Hepatic stellate cell (primary cell): ENCODE measurements around the gene DPPA2.
"Not testable (repeated sequence)": the region's sequence is repeated elsewhere in the genome, so short reads cannot be mapped to it uniquely, and the experiment has no call there.

Experiments used
- DNase-seq: peaks from one replicate; pipeline ENCODE4 v3.0.0; 2011; ENCODE audit warnings: low spot score

DPPA2 gene, protein sequence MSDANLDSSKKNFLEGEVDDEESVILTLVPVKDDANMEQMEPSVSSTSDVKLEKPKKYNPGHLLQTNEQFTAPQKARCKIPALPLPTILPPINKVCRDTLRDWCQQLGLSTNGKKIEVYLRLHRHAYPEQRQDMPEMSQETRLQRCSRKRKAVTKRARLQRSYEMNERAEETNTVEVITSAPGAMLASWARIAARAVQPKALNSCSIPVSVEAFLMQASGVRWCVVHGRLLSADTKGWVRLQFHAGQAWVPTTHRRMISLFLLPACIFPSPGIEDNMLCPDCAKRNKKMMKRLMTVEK

DNA sequence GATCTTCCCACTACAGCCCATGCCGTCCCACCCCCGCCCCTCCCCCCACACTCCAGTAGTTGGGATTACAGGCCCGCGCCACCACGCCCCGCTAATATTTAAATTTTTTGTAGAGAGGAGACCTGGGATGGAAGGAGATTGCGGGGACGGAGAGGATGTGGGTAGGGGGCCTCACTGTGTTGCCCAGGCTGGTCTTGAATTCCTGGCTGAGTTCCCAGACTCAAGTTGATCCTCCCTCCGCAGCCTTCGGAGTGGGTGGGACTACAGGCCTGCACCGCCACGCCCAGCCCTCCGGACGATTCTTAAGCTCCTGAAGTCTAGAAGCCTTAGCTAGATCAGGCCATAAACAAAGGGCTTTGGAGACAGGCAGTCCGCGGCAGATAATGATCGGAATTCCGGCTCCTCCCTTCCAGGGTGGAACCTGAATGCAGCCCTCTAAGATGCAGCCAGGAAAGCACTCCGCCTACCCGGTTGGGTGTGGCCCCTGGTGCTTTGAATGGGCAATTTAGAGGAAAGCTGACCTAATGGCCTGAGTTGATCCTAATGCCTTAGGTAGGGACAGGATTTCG is at the start of gene DPPA2:
TSS of gene DPPA2 (minus strand) at position 356 of the 569 bp plus-strand sequence. CDS start 1,975 bp downstream, outside the sequence.
- no peak for DNase-seq

DNA sequence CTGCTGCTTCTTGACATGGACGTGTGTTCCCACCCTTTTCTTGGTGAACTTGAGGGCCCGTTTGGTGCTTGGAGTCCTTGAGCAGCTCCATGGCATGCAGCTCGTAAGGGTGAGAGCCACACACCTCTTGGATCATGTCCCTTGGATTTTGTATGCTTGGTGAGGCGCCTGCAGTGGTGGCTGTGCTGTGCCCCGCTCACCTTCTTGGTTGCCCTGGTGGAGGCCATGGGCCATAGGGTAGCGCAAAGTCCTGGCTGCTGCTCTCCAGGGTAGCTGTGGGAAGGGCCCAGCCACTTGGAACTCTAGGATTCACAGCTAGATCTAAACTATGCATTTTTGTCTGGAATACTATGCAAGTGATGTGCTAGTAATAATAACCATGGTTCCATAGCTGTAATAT is 47.8 kb upstream of the DPPA2 start:
- DNase-seq, result no peak

GRCh38 chr3:109363634-109364033 is 47.3 kb upstream of the DPPA2 start:
- DNase-seq, result no peak

DNA sequence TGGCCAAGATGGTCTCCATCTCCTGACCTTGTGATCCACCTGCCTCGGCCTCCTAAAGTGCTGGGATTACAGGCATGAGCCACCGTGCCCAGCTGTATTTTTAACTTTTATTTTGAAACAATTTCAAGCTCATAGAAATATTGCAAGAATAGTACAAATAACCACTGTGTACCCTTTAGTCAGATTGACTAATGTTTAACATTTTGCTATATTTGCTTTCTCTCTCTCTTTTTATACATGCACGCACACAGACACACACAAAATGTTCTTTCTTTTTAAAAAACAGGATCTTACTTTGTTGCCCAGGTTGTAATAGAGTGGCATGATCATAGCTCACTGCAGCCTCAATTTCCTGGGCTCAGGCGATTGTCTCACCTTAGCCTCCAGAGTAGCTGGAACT is 46.5 kb upstream of the DPPA2 start:
- no peak for DNase-seq

DNA sequence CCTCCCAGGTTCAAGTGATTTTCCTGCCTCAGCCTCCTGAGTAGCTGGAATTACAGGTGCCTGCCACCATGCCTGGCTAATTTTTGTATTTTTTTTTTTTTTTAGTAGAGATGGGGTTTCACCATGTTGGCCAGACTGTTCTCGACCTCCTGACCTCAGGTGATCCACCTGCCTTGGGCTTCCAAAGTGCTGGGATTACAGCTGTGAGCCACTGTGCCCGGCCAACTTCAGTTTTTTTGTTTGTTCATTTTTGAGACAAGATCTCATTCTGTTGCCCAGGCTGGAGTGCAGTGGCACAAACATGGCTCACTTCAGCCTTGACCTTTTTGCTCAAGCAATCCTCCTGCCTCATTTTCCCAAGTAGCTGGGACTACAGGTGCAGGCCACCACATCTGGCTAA is 42.5 kb upstream of the DPPA2 start:
- DNase-seq, result not testable (repeated sequence)

GRCh38 chr3:109356442-109357155 is 40.3 kb upstream of the DPPA2 start:
- no peak for DNase-seq

GRCh38 chr3:109355625-109356441 is 39.5 kb upstream of the DPPA2 start:
- DNase-seq, result no peak

- DNase-seq, result no peak
These were observed 36.7 kb upstream of the DPPA2 start for GRCh38 chr3:109353057-109353456.

DNA sequence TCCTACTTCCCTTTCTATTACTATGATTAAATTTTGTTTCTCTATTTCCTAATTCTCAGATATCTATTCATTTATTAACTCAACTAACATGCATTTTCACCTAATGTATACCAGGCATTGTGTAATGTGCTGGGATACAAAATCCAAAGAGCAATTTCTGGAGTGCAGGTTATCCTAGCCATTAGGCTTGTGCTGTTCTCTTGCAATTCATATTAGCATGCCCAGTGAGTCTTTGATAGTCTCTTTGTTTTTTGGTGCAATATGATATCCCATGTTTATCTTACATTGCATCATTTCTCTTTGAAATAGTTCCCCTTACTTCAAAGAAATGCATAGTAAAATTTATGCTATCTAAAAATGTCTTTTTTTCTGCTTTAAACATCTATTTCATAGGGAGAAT is 34.9 kb upstream of the DPPA2 start:
- DNase-seq, result no peak

DNA sequence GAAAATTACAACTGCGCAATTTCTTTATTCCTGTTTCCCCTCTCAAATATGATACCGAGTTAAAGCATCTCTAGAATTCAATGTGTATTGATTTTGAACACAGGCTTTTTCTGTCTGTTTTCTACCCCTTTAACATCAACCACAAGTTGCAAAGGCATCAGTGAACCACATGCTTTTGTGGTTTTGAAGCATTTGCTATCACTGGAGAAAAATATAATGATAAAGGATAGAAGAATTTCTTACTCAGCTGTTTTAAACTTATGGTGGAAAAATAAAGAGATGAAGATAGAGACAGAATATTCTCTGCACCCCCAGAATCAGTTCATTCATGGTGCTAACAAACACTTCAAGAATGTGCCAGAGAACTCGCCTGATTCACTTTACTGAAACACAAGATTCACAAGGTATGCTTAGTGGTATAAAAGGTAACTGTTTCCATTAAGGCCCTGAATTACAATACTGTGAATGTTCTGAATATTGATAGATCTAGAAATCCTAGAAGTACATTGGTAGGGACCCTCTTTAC is 30.5 kb upstream of the DPPA2 start:
- no peak for DNase-seq

GRCh38 chr3:109346099-109346498 is 29.8 kb upstream of the DPPA2 start:
- no peak for DNase-seq

DNA sequence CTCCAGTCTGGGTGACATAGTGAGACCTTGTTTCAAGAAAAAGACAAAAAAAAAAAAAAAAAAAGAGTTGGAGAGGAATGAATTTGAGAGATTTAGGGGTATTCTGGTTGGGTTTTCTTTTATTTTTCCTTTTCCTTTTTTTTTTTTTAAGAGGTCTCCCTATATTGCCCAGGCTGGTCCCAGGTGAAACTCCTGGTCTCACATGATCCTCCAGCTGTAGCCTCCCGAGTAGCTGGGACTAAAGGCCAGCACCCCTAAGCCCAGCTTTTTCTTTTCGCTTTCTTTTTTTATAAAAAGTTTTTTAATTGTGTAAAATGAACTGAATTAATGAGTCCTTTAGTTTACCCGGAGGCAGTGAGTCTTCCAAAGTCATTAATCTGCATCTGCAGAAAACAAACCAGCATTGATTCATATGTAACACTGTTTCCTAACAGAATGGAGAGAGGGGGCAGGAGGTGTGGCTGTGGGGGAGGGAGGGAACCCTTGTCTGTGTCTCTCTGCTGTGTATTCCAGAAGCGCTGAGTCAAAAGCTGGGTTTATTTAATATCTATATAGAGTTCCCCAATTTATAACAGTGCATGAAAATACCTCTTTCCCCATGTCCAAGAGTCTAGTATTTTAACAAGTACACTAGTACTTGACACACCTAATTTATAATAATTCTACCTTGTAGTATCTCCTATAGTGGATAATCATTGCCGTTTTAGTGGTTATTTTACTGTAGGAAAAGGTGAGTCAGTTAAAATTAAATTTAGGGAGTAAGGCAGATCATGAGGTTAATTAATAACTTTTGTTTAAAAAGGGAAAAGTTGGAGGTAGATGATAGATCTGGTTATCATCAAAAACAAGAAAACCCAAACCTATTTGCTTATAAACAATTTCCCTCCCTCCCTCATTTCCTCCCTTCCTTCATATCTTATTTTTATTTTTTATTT is 23.7 kb upstream of the DPPA2 start:
- no peak for DNase-seq

DNA sequence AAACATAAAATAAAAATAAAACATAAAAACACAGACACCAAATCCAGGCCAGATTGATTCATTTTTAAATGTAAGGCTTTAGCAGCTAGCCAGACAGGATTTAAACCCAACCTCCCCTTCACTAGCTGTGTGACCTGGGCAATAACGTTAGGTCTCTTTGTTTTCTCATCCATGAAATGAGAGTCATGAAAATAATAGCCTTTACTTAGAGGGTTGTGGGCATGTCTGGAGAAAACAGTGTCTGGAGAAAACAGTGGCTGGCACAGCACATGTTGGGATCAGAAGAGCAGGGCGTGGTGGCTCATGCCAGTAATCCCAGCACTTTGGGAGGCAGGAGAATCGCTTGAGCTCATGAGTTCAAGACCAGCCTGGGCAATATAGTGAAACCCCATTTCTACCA is 22.9 kb upstream of the DPPA2 start:
- no peak for DNase-seq

GRCh38 chr3:109338322-109338721 is 22.0 kb upstream of the DPPA2 start:
- DNase-seq, result no peak

DNA sequence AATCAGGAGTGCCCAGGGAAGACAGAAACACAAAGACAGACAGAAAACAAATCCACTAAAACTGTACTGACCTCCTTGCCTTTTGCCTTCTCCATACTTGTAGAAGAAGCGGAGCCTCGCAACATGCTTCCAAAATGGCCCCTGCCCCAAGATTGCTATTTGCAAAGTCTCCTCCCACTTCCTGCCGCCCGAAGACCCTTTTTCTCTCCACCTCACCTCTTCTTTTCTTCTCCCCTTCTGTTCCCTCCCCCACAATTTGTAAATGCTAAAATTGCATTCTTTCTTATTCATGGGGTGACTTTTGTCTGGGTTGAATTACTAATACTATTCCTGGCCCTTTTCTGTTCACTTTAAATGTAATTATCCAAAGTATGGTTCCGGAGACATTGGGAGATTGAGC is 21.1 kb upstream of the DPPA2 start, which contains the start of gene DPPA4:
TSS of gene DPPA4 (minus strand) at position 154 of the 400 bp plus-strand sequence. CDS start at position 125, 29 bp downstream.
- DNase-seq, result no peak

DNA sequence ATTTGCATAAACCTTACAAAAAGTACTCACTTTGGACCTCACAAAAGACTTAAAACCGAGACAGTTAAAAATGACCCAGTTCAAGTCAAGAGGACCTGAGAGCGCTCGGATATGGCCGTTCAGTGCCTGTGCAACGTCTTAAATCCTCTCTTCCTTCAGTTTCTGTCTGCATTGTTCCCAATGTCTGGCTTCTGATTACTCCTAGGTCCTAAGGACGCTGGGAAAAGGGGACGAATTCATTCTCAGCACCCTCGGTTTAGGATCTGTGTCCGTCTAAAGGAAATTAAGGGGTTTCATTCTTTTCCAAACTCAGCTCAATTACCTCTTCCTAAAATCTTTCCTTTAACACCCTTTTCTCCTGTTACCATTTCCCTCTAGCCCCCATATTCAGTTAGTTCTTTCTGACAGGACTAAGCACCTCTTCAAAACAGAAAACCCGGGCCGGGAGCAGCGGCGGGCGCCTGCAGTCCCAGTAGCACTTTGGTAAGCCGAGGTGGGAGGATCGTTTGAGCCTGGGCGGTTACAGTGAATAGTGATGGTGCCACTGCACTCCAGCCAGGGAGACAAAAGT is 20.1 kb upstream of the DPPA2 start:
- DNase-seq, result no peak

- no peak for DNase-seq
These were observed 18.3 kb upstream of the DPPA2 start for GRCh38 chr3:109334572-109334971.

DNA sequence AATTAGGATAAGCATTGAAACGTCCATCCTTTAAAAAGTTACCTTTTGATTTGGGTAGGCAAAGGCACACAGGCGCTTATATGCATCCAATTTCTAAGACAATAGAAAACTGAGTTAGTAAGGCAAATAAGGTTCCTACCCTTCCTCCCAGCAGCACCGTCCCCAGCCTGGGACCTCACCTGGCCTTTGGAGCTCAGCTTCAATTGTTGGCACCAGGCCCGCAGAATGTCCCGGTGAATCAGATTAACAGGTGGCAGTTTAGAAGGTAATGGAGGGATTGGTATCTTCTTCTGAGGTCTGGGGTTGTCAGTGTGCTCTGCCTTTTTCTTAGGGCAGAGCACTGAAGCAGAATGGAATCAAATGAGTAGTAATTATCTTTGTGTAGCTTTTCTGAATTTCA is 15.4 kb upstream of the DPPA2 start:
- no peak for DNase-seq

- DNase-seq, result no peak
These were observed 14.1 kb upstream of the DPPA2 start for GRCh38 chr3:109330405-109330804.

GRCh38 chr3:109328202-109328601 is 11.9 kb upstream of the DPPA2 start:
- no peak for DNase-seq

DNA sequence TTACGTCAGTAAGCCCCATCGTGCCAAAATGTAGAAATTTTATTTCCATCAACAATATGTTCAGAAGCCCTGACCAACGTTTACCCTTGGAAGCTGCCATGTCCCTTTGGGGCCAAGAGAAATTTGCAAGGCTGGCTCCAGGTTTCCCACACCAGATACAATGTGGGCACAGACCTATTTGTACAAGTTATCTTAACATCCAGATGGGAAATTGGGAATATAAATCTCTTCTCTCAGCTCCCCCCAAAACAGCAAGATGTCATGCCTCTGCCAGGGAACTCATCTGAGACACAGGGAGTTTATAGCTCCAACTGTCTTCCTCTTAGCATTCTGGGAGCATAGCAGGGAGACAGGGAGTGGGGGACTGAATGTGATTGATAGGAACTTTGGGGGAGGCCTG is 9.3 kb upstream of the DPPA2 start:
- no peak for DNase-seq
